ENCODE results near the gene MTUS2. TPM values are rescaled to one million over a fixed set of nuclear protein-coding genes. Genes with fewer than 3 reads are reported as not detected.

The MTUS2 gene
- total and polyA plus RNA-seq, 2 experiments from 2014 or later: 0.27 to 0.38 TPM

DNA sequence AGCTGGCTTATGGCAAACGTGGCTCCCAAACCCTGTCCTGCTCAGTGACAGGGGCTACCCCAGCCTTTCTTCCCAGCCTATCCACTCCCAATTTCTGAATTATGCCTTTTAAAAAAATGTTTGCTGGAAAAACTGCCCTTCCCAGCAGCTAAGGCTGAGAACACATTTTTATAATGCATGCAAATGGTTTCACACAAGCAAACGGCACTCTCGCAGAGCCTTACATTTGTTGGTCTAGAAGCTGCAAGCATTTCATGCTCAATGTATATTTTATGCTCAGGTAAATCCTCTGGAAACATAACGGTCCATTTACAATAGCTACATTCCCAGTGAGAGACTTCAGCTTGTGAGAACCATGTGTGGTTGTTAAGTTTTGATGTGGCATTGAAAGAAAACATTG, 713.9 kb downstream of the MTUS2 start:
- H3K36me3 Mint-ChIP-seq (ENCODE audit: low read depth): peaks cover 72% of the 10 kb centered on the region
- Histone ChIP-seq H3K27ac (ENCODE audit: low read depth) (no peak overlapping the region; the same call in 1 of the 2 replicates), H3F3A (replicated peaks; ENCODE audit: low read depth) (no peaks in the 10 kb centered on the region), H3K4me1 (ENCODE audit: insufficient read depth) (peaks cover 4% of the 10 kb centered on the region), H3K9me2 (ENCODE audit: insufficient read depth) (no peaks in the 10 kb centered on the region), H3K4me3 (no peak overlapping the region), H4K20me1 (replicated peaks; ENCODE audit: insufficient read depth) (peaks cover 22% of the 10 kb centered on the region), H3K36me3 (ENCODE audit: insufficient read depth) (peaks cover 55% of the 10 kb centered on the region), H3K4me2 (no peak overlapping the region), H3K79me2 (replicated peaks; ENCODE audit: insufficient read depth) (peaks cover 66% of the 10 kb centered on the region), H3K27me3 (ENCODE audit: insufficient read depth) (no peaks in the 10 kb centered on the region), H2AFZ (no peak overlapping the region)
- peaks cover 13% of the 10 kb centered on the region for H3K4me1 Mint-ChIP-seq
- H3K4me3 Mint-ChIP-seq: no peak overlapping the region
- no peak overlapping the region for H3K27ac Mint-ChIP-seq
- no peaks in the 10 kb centered on the region for H3K9me3 Mint-ChIP-seq
- no peak for DNase-seq (ENCODE audit: low spot score)
- TF ChIP-seq ZNF331 (CRISPR knock-in tag; IDR thresholded peaks at IDR 0.05; ENCODE audit: low read depth) (no peak), STAT1 (IDR thresholded peaks at IDR 0.05; ENCODE audit: unreplicated experiment) (no peak), JUNB (IDR thresholded peaks at IDR 0.05; ENCODE audit: unreplicated experiment) (no peak), EZH2 (IDR thresholded peaks at IDR 0.05; ENCODE audit: low read depth, unreplicated experiment) (no peak), ZNF114 (CRISPR knock-in tag; IDR thresholded peaks at IDR 0.05) (no peak)
- TF ChIP-seq, protein P1, sequence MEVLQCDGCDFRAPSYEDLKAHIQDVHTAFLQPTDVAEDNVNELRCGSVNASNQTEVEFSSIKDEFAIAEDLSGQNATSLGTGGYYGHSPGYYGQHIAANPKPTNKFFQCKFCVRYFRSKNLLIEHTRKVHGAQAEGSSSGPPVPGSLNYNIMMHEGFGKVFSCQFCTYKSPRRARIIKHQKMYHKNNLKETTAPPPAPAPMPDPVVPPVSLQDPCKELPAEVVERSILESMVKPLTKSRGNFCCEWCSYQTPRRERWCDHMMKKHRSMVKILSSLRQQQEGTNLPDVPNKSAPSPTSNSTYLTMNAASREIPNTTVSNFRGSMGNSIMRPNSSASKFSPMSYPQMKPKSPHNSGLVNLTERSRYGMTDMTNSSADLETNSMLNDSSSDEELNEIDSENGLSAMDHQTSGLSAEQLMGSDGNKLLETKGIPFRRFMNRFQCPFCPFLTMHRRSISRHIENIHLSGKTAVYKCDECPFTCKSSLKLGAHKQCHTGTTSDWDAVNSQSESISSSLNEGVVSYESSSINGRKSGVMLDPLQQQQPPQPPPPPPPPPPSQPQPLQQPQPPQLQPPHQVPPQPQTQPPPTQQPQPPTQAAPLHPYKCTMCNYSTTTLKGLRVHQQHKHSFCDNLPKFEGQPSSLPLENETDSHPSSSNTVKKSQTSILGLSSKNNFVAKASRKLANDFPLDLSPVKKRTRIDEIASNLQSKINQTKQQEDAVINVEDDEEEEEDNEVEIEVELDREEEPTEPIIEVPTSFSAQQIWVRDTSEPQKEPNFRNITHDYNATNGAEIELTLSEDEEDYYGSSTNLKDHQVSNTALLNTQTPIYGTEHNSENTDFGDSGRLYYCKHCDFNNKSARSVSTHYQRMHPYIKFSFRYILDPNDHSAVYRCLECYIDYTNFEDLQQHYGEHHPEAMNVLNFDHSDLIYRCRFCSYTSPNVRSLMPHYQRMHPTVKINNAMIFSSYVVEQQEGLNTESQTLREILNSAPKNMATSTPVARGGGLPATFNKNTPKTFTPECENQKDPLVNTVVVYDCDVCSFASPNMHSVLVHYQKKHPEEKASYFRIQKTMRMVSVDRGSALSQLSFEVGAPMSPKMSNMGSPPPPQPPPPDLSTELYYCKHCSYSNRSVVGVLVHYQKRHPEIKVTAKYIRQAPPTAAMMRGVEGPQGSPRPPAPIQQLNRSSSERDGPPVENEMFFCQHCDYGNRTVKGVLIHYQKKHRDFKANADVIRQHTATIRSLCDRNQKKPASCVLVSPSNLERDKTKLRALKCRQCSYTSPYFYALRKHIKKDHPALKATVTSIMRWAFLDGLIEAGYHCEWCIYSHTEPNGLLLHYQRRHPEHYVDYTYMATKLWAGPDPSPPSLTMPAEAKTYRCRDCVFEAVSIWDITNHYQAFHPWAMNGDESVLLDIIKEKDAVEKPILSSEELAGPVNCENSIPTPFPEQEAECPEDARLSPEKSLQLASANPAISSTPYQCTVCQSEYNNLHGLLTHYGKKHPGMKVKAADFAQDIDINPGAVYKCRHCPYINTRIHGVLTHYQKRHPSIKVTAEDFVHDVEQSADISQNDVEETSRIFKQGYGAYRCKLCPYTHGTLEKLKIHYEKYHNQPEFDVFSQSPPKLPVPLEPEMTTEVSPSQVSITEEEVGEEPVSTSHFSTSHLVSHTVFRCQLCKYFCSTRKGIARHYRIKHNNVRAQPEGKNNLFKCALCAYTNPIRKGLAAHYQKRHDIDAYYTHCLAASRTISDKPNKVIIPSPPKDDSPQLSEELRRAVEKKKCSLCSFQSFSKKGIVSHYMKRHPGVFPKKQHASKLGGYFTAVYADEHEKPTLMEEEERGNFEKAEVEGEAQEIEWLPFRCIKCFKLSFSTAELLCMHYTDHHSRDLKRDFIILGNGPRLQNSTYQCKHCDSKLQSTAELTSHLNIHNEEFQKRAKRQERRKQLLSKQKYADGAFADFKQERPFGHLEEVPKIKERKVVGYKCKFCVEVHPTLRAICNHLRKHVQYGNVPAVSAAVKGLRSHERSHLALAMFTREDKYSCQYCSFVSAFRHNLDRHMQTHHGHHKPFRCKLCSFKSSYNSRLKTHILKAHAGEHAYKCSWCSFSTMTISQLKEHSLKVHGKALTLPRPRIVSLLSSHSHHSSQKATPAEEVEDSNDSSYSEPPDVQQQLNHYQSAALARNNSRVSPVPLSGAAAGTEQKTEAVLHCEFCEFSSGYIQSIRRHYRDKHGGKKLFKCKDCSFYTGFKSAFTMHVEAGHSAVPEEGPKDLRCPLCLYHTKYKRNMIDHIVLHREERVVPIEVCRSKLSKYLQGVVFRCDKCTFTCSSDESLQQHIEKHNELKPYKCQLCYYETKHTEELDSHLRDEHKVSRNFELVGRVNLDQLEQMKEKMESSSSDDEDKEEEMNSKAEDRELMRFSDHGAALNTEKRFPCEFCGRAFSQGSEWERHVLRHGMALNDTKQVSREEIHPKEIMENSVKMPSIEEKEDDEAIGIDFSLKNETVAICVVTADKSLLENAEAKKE (CRISPR knock-in tag; IDR thresholded peaks at IDR 0.05): no peak
- TF ChIP-seq, protein P2, sequence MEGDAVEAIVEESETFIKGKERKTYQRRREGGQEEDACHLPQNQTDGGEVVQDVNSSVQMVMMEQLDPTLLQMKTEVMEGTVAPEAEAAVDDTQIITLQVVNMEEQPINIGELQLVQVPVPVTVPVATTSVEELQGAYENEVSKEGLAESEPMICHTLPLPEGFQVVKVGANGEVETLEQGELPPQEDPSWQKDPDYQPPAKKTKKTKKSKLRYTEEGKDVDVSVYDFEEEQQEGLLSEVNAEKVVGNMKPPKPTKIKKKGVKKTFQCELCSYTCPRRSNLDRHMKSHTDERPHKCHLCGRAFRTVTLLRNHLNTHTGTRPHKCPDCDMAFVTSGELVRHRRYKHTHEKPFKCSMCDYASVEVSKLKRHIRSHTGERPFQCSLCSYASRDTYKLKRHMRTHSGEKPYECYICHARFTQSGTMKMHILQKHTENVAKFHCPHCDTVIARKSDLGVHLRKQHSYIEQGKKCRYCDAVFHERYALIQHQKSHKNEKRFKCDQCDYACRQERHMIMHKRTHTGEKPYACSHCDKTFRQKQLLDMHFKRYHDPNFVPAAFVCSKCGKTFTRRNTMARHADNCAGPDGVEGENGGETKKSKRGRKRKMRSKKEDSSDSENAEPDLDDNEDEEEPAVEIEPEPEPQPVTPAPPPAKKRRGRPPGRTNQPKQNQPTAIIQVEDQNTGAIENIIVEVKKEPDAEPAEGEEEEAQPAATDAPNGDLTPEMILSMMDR (conservative IDR thresholded peaks at IDR 0.05; ENCODE audit: low read depth in 2 of 2): no peak
- TF ChIP-seq, protein P3, sequence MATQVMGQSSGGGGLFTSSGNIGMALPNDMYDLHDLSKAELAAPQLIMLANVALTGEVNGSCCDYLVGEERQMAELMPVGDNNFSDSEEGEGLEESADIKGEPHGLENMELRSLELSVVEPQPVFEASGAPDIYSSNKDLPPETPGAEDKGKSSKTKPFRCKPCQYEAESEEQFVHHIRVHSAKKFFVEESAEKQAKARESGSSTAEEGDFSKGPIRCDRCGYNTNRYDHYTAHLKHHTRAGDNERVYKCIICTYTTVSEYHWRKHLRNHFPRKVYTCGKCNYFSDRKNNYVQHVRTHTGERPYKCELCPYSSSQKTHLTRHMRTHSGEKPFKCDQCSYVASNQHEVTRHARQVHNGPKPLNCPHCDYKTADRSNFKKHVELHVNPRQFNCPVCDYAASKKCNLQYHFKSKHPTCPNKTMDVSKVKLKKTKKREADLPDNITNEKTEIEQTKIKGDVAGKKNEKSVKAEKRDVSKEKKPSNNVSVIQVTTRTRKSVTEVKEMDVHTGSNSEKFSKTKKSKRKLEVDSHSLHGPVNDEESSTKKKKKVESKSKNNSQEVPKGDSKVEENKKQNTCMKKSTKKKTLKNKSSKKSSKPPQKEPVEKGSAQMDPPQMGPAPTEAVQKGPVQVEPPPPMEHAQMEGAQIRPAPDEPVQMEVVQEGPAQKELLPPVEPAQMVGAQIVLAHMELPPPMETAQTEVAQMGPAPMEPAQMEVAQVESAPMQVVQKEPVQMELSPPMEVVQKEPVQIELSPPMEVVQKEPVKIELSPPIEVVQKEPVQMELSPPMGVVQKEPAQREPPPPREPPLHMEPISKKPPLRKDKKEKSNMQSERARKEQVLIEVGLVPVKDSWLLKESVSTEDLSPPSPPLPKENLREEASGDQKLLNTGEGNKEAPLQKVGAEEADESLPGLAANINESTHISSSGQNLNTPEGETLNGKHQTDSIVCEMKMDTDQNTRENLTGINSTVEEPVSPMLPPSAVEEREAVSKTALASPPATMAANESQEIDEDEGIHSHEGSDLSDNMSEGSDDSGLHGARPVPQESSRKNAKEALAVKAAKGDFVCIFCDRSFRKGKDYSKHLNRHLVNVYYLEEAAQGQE (IDR thresholded peaks at IDR 0.05; ENCODE audit: unreplicated experiment): no peak
- ATAC-seq: no peak
- peaks cover 5% of the 10 kb centered on the region for H3K27me3 Mint-ChIP-seq (ENCODE audit: insufficient read depth, low read depth, poor library complexity)
